GM12873 (cell line): ENCODE results near the gene NCR3LG1.

Experiments used
- TF ChIP-seq, protein P1 (sequence below): IDR thresholded peaks from 2 replicates; pipeline ENCODE4 v1.5.1; 2012; ENCODE audit warnings: low read depth, mild to moderate bottlenecking, moderate library complexity, low read length, control low read depth; ENCODE audit not compliant: insufficient read depth; ENCODE audit errors: missing control alignments

Gene NCR3LG1

DNA sequence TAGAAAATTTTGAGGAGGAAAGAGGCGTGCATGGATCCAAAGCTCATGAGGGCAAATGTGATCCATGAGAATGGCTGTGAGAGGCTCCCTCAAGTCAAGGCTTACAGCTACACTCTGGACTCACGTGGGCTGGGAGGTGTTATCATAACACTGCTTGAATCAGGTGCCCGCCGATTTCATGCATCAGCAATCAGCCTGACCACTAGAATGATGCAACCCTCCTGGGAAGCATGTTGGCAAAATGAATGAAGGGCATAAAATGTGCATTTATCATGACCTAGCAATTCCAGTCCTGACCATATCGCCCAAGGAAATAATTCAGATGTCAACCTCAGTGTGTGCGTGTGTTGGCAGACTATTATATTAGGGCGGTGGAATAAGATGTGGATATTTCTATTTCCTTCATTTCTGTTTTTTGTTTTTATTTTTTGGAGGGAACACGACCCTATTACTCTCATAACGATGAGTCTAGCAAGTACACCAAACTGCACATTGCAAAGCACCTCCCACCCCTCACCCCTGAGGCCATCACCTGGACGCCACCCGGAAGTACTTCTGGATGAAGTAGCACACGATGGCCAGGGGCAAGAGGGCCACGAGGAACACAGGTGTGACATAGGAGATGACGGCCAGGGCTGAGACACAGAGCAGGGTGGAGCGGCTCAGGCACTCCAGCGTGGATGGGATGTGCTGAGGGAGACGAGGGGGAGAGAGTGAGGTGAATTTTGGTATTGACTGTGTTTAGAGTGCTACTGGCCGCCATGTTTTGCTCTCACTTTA is 52.6 kb downstream of the NCR3LG1 start:
- TF ChIP-seq, protein P1, sequence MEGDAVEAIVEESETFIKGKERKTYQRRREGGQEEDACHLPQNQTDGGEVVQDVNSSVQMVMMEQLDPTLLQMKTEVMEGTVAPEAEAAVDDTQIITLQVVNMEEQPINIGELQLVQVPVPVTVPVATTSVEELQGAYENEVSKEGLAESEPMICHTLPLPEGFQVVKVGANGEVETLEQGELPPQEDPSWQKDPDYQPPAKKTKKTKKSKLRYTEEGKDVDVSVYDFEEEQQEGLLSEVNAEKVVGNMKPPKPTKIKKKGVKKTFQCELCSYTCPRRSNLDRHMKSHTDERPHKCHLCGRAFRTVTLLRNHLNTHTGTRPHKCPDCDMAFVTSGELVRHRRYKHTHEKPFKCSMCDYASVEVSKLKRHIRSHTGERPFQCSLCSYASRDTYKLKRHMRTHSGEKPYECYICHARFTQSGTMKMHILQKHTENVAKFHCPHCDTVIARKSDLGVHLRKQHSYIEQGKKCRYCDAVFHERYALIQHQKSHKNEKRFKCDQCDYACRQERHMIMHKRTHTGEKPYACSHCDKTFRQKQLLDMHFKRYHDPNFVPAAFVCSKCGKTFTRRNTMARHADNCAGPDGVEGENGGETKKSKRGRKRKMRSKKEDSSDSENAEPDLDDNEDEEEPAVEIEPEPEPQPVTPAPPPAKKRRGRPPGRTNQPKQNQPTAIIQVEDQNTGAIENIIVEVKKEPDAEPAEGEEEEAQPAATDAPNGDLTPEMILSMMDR: no peak

DNA sequence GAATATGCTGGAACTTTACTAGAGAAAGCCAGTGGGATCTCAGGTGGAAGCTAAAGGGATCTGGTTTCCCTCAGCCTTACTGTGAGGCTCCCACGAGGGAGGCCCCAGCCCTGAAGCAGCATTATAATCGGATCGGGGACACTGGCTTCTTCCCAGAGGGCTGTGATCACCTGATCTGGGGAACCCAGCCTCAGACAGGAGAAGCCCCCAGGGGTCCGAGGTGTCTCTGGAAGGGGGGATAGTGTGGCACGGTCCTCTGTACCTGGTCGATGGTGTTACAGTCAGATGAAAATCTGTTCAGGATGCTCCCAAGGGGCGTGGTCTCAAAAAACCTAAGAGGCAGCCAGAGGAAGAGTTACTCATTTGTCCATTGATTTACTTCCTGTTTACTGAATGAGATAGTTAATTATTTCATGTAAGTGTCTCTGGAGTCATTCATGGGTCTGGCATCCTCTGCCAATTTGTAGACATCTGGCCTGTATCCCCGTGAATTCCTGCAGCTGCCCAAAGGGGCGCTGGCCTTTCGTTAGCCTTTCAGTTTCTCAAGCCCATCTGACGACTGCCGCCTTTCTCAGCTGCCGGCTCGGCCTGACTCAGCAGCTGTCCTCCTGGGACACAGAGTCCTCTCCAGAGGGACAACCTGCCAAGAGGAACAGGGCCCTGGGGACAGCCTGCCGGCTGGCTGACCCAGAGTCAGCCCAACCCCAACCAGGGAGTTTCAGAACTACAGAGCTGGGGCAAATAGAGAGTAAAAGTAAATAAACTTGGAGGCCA is 53.8 kb downstream of the NCR3LG1 start:
- TF ChIP-seq, protein P1: peak; percentile 17

DNA sequence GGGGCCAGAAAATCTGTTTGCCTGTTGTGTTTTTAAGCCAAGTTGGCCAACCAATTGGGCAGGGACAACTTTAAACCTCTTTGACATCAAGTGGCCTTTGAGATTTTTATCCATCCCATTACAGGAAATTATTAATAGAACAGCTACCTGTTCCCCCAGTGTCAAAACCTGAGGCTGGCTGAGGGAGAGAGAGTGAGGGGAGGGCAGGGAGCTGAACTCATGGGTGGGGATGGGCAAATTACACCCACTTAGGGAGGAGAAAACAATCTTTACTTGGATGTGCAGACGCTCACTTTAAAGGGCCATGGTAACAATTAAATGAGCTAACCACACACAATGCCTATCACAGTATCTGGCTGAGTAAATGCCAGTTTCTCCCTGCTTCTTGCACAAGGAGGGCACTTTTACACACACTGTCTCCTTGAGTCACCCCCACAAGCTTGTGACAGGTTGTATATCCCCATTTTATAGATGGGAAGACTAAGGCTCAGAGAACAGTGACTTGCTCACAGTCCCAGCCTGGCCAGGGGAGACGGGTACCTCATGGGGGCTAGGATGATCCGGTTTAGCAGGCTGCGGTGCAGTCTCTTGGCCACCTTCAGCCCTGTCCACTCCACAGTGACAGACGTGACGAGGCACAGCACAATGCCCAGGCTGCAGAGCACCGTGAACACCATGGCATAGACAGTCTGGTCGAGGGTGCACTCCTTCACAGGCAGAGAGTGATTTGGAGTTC is 54.6 kb downstream of the NCR3LG1 start:
- TF ChIP-seq, protein P1: no peak

DNA sequence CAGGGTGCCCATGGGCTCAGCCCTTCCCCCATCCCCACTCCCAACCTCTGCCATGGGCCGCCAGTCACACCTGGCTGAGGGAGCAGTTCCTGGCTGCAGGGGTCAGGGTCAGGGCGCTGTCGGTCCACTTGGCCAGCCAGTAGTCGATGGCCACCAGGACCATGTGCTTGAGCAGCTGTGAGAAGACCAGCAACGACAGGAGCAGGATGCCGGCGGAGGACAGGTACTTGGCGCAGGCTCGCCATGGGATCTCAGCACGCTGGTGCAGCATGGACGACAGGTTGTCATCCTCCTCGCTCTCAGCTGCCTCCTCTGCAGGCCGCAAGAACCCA is 55.2 kb downstream of the NCR3LG1 start:
- TF ChIP-seq, protein P1: no peak

DNA sequence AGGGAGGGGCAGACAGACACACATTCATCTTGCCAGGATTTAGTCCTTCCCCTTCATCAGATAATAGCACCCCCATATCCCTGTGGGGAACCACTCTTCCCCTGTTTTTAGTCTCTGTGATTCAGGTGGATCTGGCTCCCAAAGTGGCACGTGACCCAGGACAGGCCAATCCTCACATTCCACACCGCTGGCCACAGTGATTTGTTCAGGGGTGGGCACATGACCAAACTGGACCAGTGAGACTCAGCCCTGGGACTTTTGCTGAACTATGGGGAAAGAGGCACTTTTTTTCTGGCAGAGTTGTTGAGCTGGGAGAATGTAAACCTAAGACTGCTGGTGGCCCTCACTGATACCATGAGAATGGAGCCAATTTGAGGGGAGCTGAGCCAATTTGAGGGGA is 56.0 kb downstream of the NCR3LG1 start:
- TF ChIP-seq, protein P1: no peak

DNA sequence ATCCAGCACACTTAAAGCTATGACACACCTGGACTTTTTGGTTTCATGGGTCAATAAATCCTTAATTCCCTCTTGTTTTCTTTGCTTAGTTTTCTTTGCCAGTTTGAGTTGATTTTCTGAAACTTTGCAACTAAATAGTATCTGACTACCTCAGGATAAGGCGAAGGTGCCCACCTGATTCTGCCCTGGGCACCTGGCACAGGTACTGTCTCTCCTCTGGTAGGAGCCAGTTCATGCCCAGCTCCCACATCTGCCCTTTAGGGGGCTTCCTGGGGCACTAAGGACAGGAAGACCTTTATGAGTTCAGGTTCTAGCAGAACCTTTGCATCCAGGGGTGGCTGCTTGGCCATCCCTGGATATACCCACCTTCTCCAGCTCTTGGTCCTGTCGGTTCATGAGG is 56.4 kb downstream of the NCR3LG1 start:
- TF ChIP-seq, protein P1: no peak

DNA sequence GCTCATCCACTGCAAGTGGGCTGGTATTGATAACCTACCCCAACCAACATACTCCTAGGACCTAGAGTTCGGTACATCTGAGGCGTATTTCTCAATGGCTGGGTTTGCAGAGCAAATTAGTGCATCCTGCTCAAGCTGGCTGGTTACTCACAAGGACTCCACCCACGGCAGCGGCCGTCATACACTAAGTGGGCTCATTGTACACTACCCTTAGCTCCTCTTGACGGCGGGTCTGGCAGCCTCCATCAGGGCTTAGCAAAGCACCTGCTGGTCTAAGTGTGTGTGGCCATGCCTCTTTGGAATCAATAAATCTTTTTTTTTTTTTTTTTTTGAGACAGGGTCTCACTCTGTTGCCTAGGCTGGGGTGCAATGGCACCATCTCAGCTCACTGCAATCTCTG is 57.0 kb downstream of the NCR3LG1 start:
- TF ChIP-seq, protein P1: no peak
